ENCODE results near the gene SEMA5A.

DNA sequence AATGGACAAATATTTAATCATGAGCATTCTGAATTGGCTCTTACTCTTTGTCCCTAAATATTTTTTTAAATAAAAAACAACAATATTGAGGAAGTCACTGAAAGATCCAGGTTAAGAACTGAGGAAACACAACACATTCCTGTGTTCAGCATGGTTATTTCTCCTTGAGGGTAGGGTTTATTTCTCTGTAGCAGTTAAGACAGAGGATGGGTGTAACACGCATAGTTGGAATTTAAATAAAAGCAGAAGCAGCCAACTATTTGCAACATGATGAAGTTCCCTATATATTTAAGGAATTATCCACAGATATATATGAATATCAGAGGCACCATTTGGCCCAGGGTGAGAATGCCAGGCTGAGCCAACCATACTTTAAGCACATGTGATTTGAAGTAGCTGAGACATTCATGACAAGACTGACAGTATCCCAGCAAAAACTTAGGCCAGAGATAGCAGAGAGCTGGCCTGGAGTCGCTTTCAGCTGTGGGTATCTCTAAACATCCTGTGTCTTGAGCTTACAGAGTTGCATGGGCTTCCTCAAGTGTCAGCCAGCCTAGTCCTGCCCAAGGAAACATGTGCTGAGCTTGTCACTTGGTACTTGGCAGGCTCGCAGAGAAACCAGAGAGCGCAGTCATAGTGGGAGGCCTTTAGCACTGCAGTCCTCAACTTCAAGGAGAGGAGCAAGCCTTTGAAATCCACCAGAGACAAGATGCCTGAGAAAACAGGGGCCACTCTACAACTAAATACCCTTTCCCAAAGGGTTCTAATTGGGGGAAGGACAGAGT lies 43.6 kb downstream of the SEMA5A start:
- TF ChIP-seq ZNF326 (CRISPR knock-in tag; IDR thresholded peaks at IDR 0.05; ENCODE audit: borderline replicate concordance): no peak
- TF ChIP-seq ZNF792 (CRISPR knock-in tag; IDR thresholded peaks at IDR 0.05): no peak
- no peak for TF ChIP-seq MED8 (CRISPR knock-in tag; IDR thresholded peaks at IDR 0.05; ENCODE audit: insufficient replicate concordance)
- no peak for TF ChIP-seq RBFOX2 (IDR thresholded peaks at IDR 0.05; ENCODE audit: low read depth, low read length)
- no peak for TF ChIP-seq TAF1 (CRISPR knock-in tag; IDR thresholded peaks at IDR 0.05)
- TF ChIP-seq BHLHE40 (IDR thresholded peaks at IDR 0.05; ENCODE audit: low read length): no peak
- no peak for TF ChIP-seq KLF6 (CRISPR knock-in tag; IDR thresholded peaks at IDR 0.05)
- no peak for TF ChIP-seq NR1H2 (CRISPR knock-in tag; IDR thresholded peaks at IDR 0.05; ENCODE audit: borderline replicate concordance, low read depth)
